GM12878 (cell line): ENCODE results near the gene MRPL54.

ENCODE experiments used
- JUNB ChIP-seq: IDR thresholded peaks from 2 replicates; pipeline ENCODE4 v1.6.1; 2016; ENCODE audit warnings: antibody characterized with exemption, mild to moderate bottlenecking
- MAX ChIP-seq: IDR thresholded peaks from 2 replicates; pipeline ENCODE4 v1.6.1; 2012; ENCODE audit warnings: low read depth, low read length, improper control_type of control experiment
- PML ChIP-seq: IDR thresholded peaks from 2 replicates; pipeline ENCODE4 v1.6.1; 2012; ENCODE audit warnings: low read length, inconsistent platforms
- POLR2A ChIP-seq: IDR thresholded peaks from 2 replicates; pipeline ENCODE4 v1.6.1; 2011; ENCODE audit warnings: low read depth, mild to moderate bottlenecking, low read length
- SREBF2 ChIP-seq: IDR thresholded peaks from 2 replicates; pipeline ENCODE4 v1.6.1; 2012; ENCODE audit warnings: mild to moderate bottlenecking, low read length
- ZBTB33 ChIP-seq: fragments of 450-650 bp; IDR thresholded peaks from 2 replicates; pipeline ENCODE4 v1.6.1; 2017; ENCODE audit warnings: mild to moderate bottlenecking
- TF ChIP-seq, protein P1 (sequence below), 3 experiments: IDR thresholded peaks in 2 of 3; conservative IDR thresholded peaks in 1 of 3; 2 replicates each; pipeline ENCODE4 v1.5.1; 2011; ENCODE audit warnings: low read depth in 3 of 3, low read length in 3 of 3, mild to moderate bottlenecking in 3 of 3, control low read depth in 2 of 3, moderate library complexity in 2 of 3, inconsistent platforms in 1 of 3, mixed read lengths in 1 of 3; ENCODE audit not compliant: control insufficient read depth in 2 of 3, insufficient read depth in 1 of 3; ENCODE audit errors: extremely low read depth in 1 of 3

GRCh38 chr19:3769494-3769893 lies 7.0 kb downstream of the MRPL54 start:
- TF ChIP-seq JUNB (no peak), SREBF2 (no peak), ZBTB33 (no peak), MAX (no peak), PML (no peak), POLR2A (no peak)
- TF ChIP-seq, protein P1, sequence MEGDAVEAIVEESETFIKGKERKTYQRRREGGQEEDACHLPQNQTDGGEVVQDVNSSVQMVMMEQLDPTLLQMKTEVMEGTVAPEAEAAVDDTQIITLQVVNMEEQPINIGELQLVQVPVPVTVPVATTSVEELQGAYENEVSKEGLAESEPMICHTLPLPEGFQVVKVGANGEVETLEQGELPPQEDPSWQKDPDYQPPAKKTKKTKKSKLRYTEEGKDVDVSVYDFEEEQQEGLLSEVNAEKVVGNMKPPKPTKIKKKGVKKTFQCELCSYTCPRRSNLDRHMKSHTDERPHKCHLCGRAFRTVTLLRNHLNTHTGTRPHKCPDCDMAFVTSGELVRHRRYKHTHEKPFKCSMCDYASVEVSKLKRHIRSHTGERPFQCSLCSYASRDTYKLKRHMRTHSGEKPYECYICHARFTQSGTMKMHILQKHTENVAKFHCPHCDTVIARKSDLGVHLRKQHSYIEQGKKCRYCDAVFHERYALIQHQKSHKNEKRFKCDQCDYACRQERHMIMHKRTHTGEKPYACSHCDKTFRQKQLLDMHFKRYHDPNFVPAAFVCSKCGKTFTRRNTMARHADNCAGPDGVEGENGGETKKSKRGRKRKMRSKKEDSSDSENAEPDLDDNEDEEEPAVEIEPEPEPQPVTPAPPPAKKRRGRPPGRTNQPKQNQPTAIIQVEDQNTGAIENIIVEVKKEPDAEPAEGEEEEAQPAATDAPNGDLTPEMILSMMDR (IDR thresholded peaks at IDR 0.05 in 2 of 3, conservative IDR thresholded peaks at IDR 0.05 in 1 of 3; ENCODE audit: control insufficient read depth in 2 of 3, extremely low read depth in 1 of 3, insufficient read depth in 1 of 3, low read depth in 3 of 3, low read length in 3 of 3): no peak
